Tibial nerve (tissue), 3 donors: ENCODE data around the gene AS3MT.

ENCODE experiments used
- POLR2A ChIP-seq, 2 donors: fragments of 450-650 bp; IDR thresholded peaks; one replicate each; pipeline ENCODE4 v1.6.1; 2017; ENCODE audit warnings: antibody characterized with exemption in 2 of 2, mild to moderate bottlenecking in 2 of 2, moderate library complexity in 2 of 2
- TF ChIP-seq, protein P1 (sequence below), 5 experiments: fragments of 200-600 bp in 3 of 5; fragments of 450-650 bp in 2 of 5; sonication (generic) in 3 of 5; IDR thresholded peaks; one replicate each; pipeline ENCODE4 v1.5.1; 2016 to 2019; ENCODE audit warnings: antibody characterized with exemption in 5 of 5, mild to moderate bottlenecking in 3 of 5, moderate library complexity in 2 of 5

DNA sequence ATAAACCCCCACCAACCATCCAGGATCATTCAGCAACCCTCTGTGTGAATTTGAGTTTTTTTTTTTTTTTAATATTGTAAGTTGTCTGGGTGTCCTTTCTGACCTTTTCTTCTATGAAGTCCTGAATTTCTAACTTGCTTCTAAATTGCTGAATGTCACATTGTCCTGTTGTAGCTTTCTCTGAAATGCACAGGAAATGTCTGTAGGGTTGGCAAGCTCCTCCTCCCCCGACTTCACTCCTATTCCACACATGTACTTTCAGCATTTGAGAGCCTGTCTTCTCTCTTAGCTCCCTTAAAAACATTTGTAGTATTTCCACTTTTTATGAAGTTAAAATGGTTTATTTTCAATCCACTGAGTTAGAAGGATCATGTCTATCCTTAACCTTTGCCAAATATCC is 45.5 kb downstream of the AS3MT start:
- TF ChIP-seq, protein P1, sequence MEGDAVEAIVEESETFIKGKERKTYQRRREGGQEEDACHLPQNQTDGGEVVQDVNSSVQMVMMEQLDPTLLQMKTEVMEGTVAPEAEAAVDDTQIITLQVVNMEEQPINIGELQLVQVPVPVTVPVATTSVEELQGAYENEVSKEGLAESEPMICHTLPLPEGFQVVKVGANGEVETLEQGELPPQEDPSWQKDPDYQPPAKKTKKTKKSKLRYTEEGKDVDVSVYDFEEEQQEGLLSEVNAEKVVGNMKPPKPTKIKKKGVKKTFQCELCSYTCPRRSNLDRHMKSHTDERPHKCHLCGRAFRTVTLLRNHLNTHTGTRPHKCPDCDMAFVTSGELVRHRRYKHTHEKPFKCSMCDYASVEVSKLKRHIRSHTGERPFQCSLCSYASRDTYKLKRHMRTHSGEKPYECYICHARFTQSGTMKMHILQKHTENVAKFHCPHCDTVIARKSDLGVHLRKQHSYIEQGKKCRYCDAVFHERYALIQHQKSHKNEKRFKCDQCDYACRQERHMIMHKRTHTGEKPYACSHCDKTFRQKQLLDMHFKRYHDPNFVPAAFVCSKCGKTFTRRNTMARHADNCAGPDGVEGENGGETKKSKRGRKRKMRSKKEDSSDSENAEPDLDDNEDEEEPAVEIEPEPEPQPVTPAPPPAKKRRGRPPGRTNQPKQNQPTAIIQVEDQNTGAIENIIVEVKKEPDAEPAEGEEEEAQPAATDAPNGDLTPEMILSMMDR (IDR thresholded peaks at IDR 0.05): no peak
- no peak for TF ChIP-seq POLR2A (IDR thresholded peaks at IDR 0.05)
